Panc1 (cell line): Measurements from ENCODE around the gene CATSPERB. TPM values are rescaled to one million over a fixed set of nuclear protein-coding genes. Genes with fewer than 3 reads are reported as not detected.

Source experiments
- ATAC-seq: fragments of 200-7000 bp; cut with Tn5 transposase; 2 replicates; pipeline ENCODE4 v1.9.1; 2020; ENCODE audit warnings: mild to moderate bottlenecking, moderate library complexity
- BruUV-seq: library from RNA; stranded (reverse); fragments of 400-500 nt; replicated peaks from 2 replicates; lab custom pipeline; 2021; lab: Mats Ljungman, UMichigan
- CTCF ChIA-PET: fragments of 300-600 bp; sonication (Branson Sonifier 250); formaldehyde crosslinking; loops from one replicate; lab custom pipeline; 2022; ENCODE audit warnings: antibody characterized with exemption; lab: Charles Lee
- POLR2A ChIA-PET: fragments of 300-600 bp; sonication (Branson Sonifier 250); formaldehyde crosslinking; loops from one replicate; lab custom pipeline; 2022; ENCODE audit warnings: antibody characterized with exemption; lab: Charles Lee
- DNase-seq: peaks from one replicate; pipeline ENCODE4 v3.0.0-alpha.2; 2010; ENCODE audit warnings: low read depth, low spot score
- H3K27ac ChIP-seq: 2 replicates; pipeline ENCODE4 v1.5.1; 2011; ENCODE audit warnings: mild to moderate bottlenecking, low read length, inconsistent platforms
- H3K27me3 ChIP-seq: fragments of 200-500 bp; sonication (Bioruptor generic); 2 replicates; pipeline ENCODE4 v1.6.0; 2014; ENCODE audit warnings: low read length, inconsistent platforms; ENCODE audit not compliant: control insufficient read depth, insufficient read depth
- H3K36me3 ChIP-seq: fragments of 200-500 bp; sonication (Bioruptor generic); 2 replicates; pipeline ENCODE4 v1.5.1; 2014; ENCODE audit warnings: inconsistent platforms, mild to moderate bottlenecking, low read length, moderate library complexity; ENCODE audit not compliant: control insufficient read depth, insufficient read depth
- H3K4me1 ChIP-seq: 2 replicates; pipeline ENCODE4 v1.5.1; 2011; ENCODE audit warnings: inconsistent platforms, mild to moderate bottlenecking, low read length, moderate library complexity; ENCODE audit not compliant: control insufficient read depth, insufficient read depth
- H3K4me3 ChIP-seq, 2 experiments: 2 replicates each; pipeline ENCODE4 v1.5.1; 2011 to 2012; ENCODE audit warnings: low read depth in 2 of 2, low read length in 2 of 2, mild to moderate bottlenecking in 2 of 2, inconsistent platforms in 1 of 2, moderate library complexity in 1 of 2
- H3K9me3 ChIP-seq: fragments of 200-500 bp; sonication (Bioruptor generic); 2 replicates; pipeline ENCODE4 v1.5.1; 2014; ENCODE audit warnings: low read depth, mild to moderate bottlenecking, inconsistent platforms, low read length, moderate library complexity; ENCODE audit not compliant: control insufficient read depth, insufficient read depth
- CTCF ChIP-seq: fragments of 450-650 bp; IDR thresholded peaks from 2 replicates; pipeline ENCODE4 v1.5.1; 2017; ENCODE audit warnings: mild to moderate bottlenecking
- POLR2AphosphoS5 ChIP-seq: IDR thresholded peaks from 2 replicates; pipeline ENCODE4 v1.6.1; 2012; ENCODE audit warnings: mild to moderate bottlenecking, low read depth, low read length, moderate library complexity
- REST ChIP-seq, 2 experiments: IDR thresholded peaks; 2 replicates each; pipeline ENCODE4 v1.6.1; 2011 to 2012; ENCODE audit warnings: low read depth in 2 of 2, control low read depth in 1 of 2, low read length in 1 of 2, mild to moderate bottlenecking in 1 of 2, moderate library complexity in 1 of 2; ENCODE audit not compliant: insufficient read depth in 1 of 2
- SIN3A ChIP-seq: IDR thresholded peaks from 2 replicates; pipeline ENCODE4 v1.6.1; 2012; ENCODE audit warnings: low read depth, mild to moderate bottlenecking, low read length, moderate library complexity, borderline replicate concordance; ENCODE audit not compliant: insufficient read depth
- TCF7L2 ChIP-seq: IDR thresholded peaks from 2 replicates; pipeline ENCODE4 v1.6.1; 2011; ENCODE audit warnings: mild to moderate bottlenecking, low read depth, low read length, inconsistent platforms
- in situ Hi-C: cut with HindIII; loops from 2 replicates; pipeline ENCODE4 v1.10.0; 2016; ENCODE audit warnings: low sequenced_read_pairs, low pct_unique_long_range_greater_than_20kb
- intact Hi-C: fragments of 100-400 bp; cut with micrococcal nuclease; formaldehyde crosslinking; loops from one replicate; pipeline ENCODE4 v1.10.0; 2022; ENCODE audit not compliant: unreplicated experiment
- total RNA-seq: library from RNA; stranded (reverse); gene quantifications from one replicate; pipeline ENCODE4 v1.2.1, GENCODE V29; 2021; ENCODE audit not compliant: unreplicated experiment

The CATSPERB gene
- total RNA-seq, 1 experiment from 2014 or later, result not detected

GRCh38 chr14:91732439-91732838 is 553 bp upstream of the CATSPERB start:
- H3K4me1 ChIP-seq, result no peaks in the 10 kb centered on the region
- intact Hi-C loops, result no loop called here
- ChIA-PET POLR2A (no interaction called here), CTCF (no interaction called here)
- no peak overlapping the region for H3K4me3 ChIP-seq
- in situ Hi-C loops, result no loop called here
- no peak for TF ChIP-seq POLR2AphosphoS5
- TF ChIP-seq TCF7L2, result no peak
- TF ChIP-seq REST (IDR thresholded peaks at IDR 0.05; ENCODE audit: insufficient read depth in 1 of 2, low read depth in 2 of 2, low read length in 1 of 2), result no peak
- no peak for TF ChIP-seq SIN3A
- no peak for TF ChIP-seq CTCF
- DNase-seq (no peak), ATAC-seq (no peak)
- BruUV-seq, result no TSS peak
- no peaks in the 10 kb centered on the region for H3K9me3 ChIP-seq
- no peaks in the 10 kb centered on the region for H3K36me3 ChIP-seq
- no peak overlapping the region for H3K27ac ChIP-seq
- H3K27me3 ChIP-seq, result no peaks in the 10 kb centered on the region

GRCh38 chr14:91731018-91731417 is 868 bp downstream of the CATSPERB start:
- Histone ChIP-seq H3K4me1 (no peaks in the 10 kb centered on the region), H3K27ac (no peak overlapping the region), H3K27me3 (no peaks in the 10 kb centered on the region), H3K36me3 (no peaks in the 10 kb centered on the region), H3K4me3 (no peak overlapping the region), H3K9me3 (no peaks in the 10 kb centered on the region)
- in situ Hi-C loops (no loop called here), intact Hi-C loops (no loop called here)
- TF ChIP-seq CTCF (no peak), TCF7L2 (no peak), POLR2AphosphoS5 (no peak), SIN3A (no peak), REST (IDR thresholded peaks at IDR 0.05; ENCODE audit: insufficient read depth in 1 of 2, low read depth in 2 of 2, low read length in 1 of 2) (no peak)
- no TSS peak for BruUV-seq
- DNase-seq (no peak), ATAC-seq (no peak)
- ChIA-PET POLR2A (no interaction called here), CTCF (no interaction called here)
